SU-DHL-6 (cell line): Measurements from ENCODE around the gene COL7A1.

ENCODE experiments used
- EZH2phosphoT487 ChIP-seq: fragments of 200-600 bp; sonication (generic), shearing (Covaris generic); conservative IDR thresholded peaks from 2 replicates; pipeline ENCODE4 v1.6.1; 2018; ENCODE audit warnings: mild to moderate bottlenecking, antibody characterized with exemption, low read length, moderate library complexity, mixed read lengths
- TF ChIP-seq, protein P1 (sequence below): fragments of 200-600 bp; sonication (generic); IDR thresholded peaks from one replicate; pipeline ENCODE4 v1.5.1; 2017; ENCODE audit warnings: antibody characterized with exemption, mild to moderate bottlenecking, low read length, moderate library complexity; ENCODE audit not compliant: insufficient read depth, poor library complexity, severe bottlenecking

DNA sequence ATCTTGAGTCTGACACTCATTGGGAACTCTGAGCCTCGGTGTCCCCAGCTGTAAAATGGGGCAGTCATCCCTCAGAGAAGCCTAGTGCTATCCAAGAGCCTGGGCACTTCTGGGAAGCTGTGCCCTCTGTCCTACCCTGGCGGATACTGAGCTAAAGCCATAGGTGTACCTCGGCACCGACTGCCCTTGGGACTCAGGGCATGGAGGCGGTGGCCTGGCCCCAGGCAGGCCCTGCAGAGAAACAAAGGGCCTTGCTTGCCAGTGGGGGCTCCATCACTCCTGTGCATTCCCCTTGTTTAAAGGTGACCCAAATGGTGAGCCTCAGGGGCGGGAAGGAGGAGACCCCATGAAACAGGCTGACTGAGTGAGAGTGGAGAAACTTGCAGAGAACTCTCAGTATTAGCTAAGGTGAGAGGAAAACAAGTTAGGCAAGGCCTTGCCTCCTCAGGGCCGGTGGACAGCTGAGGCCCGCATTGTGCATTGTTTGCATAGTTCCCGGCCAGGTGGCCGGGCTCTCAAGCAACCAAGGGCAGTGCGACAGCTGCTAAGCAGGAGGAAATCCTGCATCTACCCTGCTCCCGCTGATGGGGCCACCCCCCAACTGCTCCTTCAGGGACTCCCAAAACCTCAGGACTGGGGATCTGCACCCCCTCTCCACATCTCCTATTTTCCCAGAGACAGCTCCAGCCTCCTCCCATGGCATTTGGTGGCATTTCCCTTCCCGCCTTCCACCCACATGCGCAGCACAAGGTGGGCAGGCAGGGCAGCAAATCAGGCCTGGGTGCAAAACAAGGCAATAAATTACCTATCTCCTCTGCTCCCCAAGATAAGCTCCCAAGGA lies 42.8 kb downstream of the COL7A1 start:
- no peak for TF ChIP-seq EZH2phosphoT487
- TF ChIP-seq, protein P1, sequence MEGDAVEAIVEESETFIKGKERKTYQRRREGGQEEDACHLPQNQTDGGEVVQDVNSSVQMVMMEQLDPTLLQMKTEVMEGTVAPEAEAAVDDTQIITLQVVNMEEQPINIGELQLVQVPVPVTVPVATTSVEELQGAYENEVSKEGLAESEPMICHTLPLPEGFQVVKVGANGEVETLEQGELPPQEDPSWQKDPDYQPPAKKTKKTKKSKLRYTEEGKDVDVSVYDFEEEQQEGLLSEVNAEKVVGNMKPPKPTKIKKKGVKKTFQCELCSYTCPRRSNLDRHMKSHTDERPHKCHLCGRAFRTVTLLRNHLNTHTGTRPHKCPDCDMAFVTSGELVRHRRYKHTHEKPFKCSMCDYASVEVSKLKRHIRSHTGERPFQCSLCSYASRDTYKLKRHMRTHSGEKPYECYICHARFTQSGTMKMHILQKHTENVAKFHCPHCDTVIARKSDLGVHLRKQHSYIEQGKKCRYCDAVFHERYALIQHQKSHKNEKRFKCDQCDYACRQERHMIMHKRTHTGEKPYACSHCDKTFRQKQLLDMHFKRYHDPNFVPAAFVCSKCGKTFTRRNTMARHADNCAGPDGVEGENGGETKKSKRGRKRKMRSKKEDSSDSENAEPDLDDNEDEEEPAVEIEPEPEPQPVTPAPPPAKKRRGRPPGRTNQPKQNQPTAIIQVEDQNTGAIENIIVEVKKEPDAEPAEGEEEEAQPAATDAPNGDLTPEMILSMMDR = no peak
